GM12872 (cell line): ENCODE data around the gene STK38L.

Source experiments
- CTCF ChIP-seq: IDR thresholded peaks from 3 replicates; pipeline ENCODE4 v1.5.1; 2011; ENCODE audit warnings: low read depth, mild to moderate bottlenecking, low read length, moderate library complexity; ENCODE audit not compliant: insufficient read depth

Gene STK38L

GRCh38 chr12:27324530-27324929, 80.4 kb downstream of the STK38L start:
- TF ChIP-seq CTCF = no peak

- TF ChIP-seq CTCF = no peak
Measured at GRCh38 chr12:27330846-27331245, 86.8 kb downstream of the STK38L start.

- no peak for TF ChIP-seq CTCF
Measured at GRCh38 chr12:27331291-27331926, 87.3 kb downstream of the STK38L start.

- no peak for TF ChIP-seq CTCF
Measured at GRCh38 chr12:27331927-27332324, 87.8 kb downstream of the STK38L start.

GRCh38 chr12:27332407-27332713, 88.3 kb downstream of the STK38L start:
- no peak for TF ChIP-seq CTCF

- no peak for TF ChIP-seq CTCF
Measured at GRCh38 chr12:27332714-27333402, 88.8 kb downstream of the STK38L start, which contains the start of gene BMAL2. Gene BMAL2, plus strand, starts transcription at chr12:27332836. Its CDS starts 237 bp downstream, at chr12:27333073.

GRCh38 chr12:27333403-27334009, 89.4 kb downstream of the STK38L start:
- TF ChIP-seq CTCF = no peak
